COLO668 (cell line): ENCODE results near the gene METRNL.

Experiments
- DNase-seq: peaks from one replicate; lab custom pipeline; 2025; ENCODE audit not compliant: unreplicated experiment; lab: John Stamatoyannopoulos, UW

The METRNL gene

DNA sequence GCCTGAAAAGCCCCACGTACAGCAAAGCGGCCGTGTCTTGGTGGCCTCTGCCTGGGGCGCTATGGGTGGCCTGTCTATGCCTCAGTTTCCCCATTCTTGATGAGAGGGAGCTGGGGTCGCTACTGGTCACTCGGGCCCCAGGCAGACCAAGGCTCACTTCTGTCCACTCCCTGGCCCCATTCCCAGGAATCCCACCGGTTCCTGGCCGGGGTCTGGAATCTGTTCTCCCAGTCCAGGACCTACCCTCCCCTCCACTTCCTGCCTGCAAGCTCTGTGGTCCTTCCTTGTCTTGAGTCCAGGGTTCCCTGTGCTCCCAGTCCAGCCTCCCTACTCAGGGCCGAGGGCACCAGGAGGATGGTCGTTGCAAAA lies 24.5 kb downstream of the METRNL start:
- DNase-seq: no peak

DNA sequence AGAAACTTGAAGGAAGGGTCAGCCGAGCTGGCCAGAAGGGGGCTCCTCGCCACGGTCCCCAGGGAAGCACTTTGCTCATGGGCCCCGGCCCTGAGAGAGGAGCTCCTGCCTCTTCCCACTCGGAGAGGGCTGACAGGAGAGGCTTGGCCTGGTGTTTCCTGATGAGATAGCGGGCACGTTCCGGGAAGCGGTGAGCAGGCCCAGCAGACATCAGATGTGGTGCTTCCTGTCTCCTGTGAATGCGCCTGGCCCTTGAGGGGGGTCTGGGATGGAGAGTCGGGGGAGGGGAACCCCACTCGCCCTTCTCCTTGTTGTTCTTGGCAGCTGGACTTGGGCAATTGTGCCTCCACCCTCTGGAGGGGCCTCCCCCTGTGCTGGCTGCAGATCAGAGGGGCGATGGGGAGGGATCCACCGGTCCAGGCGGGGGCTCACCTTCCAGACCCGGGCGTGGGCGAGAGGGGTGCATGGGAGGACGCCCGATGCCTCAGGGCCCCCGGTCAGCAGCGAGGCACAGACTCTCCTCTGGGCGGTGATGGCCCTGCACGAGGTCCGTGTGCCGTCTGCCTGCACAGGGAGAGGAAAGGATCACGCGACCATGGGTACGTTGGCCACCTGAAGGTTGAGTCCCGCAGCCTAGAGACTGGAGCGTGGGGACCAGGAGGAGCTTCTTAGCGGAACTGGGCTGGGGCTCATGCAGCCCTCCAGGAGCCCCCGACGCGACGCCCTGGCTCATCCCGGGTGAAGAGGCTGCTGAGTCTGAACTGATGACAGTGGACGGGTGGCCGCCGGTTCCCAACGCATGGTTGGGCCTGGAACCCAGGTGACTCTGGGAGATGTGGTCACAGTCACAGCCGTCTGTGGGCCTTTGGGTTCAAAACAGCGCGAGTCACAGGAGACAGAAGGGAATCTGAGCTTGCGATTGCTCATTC lies 25.4 kb downstream of the METRNL start:
- no peak for DNase-seq

DNA sequence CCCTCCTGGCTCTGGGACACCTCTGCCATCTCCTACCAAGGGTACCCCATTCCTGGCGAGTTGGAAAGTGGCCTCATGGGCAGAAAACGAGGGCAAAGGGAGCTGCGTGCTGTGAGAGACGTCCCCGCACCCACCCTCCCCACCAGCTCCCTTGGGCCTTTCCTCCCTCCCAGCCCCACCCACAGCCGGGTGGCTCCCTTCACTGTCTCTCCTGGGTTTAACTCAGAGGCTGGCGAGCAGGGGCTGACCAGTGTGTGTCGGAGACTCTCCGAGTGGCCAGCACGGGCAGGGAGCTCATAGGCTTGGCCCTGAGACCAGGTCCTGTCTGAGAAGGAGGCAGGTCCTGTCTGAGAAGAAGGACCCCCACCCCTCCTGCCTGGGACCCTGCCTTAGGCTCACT lies 26.1 kb downstream of the METRNL start:
- DNase-seq: no peak

DNA sequence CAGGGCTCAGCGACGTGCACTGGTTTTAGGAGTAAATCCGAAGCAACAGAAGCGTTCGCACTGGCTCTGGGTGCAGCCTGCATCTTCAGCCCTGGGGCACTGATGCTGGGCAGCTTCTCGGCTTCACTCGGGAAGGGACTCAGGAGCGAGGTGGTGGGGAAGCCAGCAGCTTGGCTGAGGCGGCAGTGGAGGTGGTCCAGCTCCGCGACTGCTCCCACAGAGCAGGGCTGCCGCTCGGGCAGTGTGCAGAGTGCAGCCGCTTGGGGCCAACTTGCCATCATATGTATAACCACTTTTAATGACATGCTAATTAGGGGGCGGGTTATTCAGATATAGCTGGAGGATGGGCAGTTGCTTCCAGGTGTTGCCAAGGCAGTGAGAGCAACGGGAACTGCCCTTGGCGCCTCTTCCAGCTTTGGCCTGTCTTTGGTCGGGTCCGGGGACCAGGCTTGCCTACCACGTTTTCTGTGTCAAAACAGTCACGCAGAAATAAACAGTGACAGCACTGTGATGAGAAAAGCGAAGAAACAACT lies 26.7 kb downstream of the METRNL start:
- DNase-seq: no peak

DNA sequence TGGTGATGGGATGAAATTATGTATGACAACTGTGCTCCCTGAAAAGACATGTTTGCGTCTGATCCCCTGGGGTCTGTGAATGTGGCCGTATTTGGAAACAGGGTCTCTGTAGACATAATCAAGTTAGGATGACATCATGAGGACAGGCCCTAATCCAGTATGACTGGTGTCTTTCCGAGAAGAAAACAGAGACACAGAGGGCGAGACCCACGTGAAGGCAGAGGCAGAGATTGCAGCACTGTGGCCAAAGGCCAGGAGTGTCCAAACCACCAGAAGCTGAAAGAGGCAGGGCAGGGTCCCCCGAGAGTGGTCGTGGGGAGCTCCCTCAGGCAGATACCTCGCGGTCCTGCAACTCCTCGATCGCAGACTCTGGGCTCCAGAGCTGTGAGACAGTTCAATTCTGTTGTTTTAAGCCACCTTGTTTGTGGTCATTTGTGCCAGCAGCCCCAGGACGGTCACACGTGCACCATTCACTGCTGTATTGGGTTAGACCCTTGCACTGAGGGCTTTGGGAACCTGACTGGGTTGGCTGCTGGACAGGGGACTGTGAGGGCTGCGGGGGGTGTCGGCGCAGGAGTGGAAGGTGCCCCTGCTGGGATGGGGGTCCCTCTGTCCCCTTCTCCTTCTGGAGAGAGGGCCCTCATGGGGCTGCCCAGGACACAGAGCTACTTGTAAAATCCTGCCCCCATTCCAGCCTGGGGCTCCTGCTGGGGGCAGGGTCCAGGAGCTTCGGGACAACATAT lies 27.7 kb downstream of the METRNL start:
- DNase-seq: no peak

DNA sequence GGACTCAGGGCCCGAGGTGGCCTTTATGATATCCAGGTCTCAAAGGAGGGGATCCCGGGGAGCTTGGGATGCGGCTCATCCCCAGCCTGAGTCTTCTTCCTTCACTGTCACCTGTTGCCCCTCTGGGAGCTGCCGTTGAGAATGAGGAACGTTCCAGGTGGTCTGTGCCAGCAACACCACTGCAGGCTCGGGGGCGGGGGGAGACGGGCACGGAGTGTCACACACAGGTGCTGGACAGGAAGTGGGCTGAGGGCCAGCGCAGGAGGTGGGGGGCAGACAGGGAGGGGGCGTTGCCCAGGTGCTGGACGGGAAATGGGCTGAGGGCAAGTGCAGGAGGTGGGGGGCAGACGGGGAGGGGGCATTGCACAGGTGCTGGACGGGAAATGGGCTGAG lies 28.2 kb downstream of the METRNL start:
- no peak for DNase-seq

DNA sequence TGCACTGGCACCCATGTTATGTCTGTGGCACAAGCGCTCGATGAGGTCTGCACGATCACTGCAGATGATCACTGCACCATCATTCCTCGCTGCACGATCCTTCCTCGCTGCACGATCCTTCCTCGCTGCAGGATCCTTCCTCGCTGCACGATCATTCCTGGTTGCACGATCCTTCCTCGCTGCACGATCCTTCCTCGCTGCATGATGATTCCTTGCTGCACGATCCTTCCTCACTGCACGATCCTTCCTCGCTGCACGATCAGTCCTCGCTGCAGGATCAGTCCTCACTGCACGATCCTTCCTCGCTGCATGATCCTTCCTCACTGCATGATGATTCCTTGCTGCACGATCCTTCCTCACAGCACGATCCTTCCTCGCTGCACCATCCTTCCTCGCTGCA lies 29.3 kb downstream of the METRNL start:
- DNase-seq: no peak

DNA sequence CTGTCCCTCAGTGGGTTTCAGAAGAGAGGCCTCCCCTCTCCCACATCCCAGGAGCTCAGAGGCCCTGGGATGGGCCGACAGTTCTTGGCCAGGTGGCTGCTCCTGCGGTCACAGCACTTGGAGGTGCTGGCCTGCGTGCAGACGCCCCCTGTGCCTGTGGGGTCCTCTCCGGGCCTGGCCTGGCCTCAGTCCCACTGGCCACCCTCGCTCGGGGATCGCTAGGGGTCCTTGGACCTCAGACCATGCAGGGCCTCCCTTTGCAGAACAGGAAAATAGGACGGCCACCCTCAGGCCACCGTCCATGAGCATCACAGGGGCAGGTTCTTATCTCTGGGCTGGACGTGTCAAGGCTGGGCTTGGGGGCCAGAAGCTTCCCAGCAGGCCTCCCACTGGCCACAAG lies 30.0 kb downstream of the METRNL start:
- no peak for DNase-seq

DNA sequence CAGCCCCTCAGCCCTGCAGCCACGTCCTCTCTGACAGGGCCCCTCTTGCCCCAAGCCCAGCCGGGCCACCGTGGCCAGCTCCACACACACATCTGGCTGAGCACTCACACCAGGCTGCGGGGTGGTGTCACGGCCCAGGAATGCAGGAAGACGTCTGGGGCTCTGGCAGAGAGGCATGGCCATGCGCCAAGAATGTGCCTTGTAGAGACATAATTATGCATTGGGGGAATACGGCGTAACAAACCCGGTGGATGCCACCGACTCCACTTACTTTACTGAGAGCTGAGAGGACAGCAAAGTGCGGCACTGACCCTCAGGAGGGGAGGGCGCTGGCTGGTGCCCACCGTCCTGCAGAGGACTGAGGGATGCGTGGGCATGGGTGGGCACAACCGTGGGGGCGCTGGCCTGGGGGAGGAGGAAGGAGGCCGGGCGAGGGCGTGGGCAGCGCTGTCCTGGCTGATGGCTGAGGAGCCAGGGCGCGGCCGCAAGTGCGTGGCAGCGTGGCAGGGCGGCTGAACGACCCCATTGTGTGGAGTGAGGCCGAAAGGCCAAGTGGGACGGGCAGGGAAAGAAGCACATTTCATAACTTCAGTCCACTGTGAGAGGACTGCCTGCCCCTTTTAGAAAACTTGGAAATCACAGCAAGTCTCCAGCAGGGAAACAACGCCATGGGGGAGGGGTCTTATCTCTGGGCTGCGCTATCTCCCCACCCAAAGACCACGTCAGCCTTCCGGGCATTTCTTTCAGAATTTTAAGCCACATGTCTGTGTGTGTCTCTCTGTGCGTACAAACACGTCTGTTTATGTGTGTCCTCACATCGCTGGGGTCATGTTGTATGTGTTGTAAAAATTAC lies 30.6 kb downstream of the METRNL start:
- DNase-seq: no peak

DNA sequence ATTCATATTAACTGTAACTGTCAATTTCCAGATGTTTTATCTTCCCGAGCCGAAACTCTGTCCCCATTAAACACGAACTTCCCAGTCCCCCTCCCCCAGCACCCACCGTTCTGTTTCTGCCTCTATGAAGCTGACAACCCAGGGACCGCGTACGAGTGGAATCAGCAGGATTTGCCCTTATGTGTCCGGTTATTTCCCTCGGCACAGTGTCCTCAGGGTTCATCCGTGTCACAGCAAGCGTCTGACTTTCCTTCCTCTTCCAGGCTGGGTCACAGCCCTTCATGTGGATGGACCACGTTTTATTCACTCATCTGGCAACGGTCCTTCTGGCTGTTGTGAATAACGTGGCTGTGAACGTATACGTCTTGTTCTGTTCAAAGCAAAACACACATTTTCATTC lies 31.3 kb downstream of the METRNL start:
- no peak for DNase-seq

DNA sequence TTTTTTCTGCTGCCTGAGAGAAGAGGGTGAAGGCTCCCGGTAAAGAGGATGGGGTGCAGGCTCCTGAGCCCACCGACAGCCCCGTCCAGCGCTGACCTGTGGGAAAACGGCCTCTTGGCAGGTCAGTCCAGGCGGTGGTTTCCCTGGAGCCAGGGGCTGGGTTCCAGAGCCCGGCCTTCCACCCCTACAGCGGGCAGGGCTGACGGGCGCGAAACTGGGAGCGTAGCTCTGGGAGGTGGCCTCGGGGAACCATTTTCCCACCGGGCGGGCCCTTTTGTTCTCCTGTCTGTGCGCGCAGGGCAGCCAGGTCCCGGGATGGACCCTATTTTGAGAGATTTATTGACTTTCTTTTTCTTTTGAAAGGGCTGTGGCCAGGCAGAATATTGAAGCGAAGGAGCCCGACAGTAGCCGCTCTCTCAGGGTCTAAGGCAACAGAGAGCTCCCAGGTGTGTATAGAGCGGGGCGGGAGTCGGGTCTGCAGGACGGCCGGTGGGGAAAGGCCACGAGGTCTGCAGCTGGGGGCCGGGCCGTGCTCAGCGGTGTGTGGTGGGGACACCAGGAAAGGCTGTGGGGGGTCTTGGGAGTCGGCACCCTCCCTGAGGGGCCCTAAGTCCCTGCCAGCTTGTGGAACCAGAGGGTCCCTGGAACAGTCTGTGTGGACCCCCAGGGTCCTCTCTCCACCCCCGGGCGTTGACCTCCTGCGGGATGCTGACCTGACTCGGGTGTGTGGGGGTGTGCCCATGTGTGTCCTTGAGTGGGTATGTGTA lies 32.3 kb downstream of the METRNL start:
- DNase-seq: no peak

DNA sequence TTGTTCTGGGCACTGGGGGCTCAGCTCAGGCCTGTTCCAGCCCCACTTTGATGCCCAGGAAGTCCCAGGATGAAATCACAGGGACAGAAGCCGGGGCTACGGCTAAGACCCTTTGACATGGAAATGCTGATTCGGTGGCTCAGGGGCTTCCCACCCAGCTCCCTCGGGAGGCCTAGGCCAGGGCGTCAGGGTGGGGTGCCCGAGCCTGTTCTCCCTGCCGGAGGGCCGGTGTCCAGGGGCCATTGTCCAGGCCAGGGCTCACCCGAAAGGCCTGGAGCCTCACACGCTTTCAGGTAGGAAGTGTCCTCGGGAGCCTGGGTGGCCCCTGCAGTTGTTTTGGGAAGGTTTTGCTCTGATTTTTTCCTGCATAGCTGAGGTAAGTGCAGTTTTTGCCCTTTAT lies 34.0 kb downstream of the METRNL start:
- DNase-seq: no peak

DNA sequence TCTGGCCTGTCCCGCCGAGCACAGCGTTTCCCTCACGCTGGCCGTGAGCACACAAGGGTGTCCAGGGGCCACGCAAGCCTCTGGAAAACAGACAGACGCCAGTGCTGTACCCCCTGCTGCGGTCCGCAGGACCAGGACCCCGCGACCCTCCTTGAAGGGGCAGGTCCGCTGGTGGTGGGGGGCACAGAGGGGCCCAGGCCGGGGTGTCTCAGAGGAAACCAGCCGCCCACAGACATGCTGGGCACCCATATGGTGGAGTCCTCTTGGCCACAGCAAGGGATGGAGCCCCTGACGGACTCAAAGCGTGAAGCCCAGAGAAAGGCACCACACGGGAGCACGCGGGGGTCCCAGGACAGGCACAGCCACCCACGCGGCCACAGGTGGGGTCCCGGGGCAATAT lies 34.4 kb downstream of the METRNL start:
- no peak for DNase-seq

DNA sequence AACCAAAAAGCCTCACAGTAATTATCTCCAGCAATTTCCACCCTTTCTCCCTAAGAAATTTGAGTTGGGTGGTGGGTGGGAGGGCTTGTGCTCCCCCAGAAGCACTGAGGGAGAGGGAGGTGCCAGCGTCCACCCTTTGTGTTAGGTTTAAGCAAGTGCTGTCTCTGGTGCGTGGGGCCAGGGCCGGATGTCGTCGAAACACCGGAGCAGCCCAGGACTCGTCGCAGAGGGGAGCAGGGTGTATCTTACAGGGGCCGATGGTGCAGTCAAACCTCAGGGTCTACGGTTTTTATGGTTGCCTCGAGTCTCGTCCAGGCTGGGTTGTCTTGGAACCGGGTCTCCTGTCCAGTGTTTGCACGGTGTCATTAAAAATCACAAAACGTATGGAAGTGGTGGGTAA lies 35.3 kb downstream of the METRNL start:
- no peak for DNase-seq

DNA sequence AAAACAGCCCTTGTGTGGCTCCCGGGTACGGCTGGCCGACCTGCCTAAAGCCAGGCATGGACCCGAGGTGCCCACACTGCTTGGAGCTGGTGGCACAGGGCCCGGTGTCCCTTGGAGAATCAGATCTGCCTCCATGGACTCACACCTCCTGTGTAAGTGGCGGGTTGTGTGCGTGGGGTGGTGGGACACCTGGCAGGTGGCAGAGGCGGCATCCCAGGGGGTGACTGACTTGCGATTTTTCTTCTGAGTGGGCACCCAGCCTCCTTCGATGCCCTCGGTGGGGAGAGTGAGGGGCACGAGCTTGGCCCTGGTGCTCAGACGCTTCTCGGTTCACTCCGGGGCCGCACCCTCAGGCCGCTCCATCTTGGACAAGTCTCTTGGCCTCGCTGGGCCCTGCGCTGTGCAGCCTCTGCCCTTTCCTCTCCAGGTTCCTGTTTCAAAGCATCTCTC lies 35.8 kb downstream of the METRNL start:
- DNase-seq: no peak

DNA sequence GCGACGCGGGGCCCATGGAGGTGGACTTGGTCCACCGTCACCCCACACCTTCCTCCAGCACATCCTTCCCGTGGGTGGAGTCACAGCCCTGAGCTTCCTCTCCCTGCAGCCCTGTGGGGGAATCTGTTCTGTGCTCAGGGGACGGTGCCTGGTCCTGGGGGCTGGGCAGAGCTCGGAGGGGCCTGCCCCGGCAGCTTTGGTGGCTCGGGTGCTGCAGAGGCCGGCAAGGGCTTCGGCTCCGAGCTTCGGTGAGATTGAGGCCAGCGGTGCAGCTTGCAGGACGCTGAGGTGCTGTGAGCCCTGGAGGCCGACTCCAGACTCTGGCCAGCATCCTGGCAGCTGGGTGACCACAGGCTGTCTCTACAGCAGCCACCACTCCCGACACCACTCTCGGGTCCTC lies 36.4 kb downstream of the METRNL start:
- DNase-seq: no peak

DNA sequence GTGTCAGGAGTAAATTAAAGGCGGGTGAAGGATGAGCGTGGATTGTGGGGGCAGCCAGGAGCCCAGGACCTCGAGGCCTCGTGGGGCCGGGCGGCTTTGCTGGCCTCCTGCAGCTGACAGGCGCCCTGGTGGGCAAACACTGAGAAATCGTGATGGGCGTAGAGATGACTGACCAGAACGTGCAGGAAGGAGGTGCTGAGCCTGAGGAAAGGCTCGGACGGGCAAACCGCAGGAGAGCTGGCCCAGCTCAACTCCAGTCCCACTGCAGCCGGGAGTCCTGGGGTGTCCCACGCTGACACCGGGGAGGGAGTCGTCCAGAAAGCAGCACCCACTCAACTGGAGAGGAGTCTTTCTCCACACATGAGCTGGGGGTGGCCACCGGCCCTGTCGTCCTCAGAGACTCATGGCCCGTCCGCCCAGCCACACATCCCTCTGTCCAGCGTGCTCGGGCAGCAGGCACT lies 36.9 kb downstream of the METRNL start:
- DNase-seq: no peak

DNA sequence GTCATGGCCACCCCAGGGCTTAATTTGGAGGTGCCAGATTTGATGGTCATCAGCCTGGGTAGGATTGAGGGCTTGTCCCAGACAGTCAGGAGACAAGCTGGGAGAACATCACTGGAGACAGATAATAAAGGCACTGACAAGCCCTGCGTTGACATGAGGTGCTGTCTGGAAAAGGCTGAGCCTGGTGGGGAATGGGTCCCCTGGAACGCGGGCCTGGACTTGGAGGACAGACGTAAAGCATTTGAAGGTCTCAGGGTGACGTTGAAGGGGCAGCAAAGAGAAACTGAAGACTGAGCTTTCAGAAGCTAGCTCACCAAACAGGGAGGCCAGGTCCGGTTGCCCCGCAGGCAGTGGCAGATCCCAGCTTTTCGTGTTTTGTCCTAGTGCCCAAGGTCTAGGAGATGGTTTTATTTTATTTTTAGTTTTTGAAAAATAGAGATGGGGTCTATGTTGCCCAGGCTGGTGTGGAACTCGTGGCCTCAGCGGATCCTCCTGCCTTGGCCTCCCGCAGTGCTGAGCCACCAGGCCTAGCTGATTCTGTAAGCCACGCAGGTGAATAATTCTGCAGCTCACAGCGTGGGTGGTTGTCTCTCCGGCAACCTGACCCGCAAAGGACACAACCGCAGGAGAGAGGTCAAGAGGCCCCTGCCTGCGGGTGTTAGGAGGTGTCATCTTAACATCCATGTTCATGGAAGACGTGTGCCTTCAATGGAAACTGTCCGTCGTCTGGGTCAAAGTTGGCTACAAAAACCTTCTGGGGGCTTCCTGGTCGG lies 37.6 kb downstream of the METRNL start:
- DNase-seq: no peak

DNA sequence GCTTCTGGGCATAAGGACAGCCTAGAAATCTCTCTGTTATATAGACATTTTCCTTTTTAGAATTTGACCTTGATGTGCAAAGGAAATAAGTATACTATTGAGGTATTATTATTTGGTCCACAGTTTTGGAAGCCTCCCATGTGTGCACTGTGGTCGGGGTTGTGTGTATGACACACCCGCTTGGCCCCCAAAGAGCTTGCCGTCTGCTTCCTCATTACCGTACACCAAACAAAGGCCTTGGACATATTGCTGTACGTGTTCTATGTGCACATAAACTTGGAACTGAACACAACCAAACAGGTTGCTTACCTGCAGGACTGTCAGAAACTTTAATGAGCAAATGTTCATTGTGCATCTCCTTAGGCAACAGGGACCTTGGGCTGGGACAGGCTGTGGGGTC lies 38.2 kb downstream of the METRNL start:
- no peak for DNase-seq
